Skeletal muscle tissue (tissue), 4 donors: Measurements from ENCODE around the gene TTC28. TPM values are rescaled to one million over a fixed set of nuclear protein-coding genes. Genes with fewer than 3 reads are reported as not detected.
"Not testable (repeated sequence)": the region's sequence is repeated elsewhere in the genome, so short reads cannot be mapped to it uniquely, and the experiment has no call there.

Experiments
- H3K27ac ChIP-seq: one replicate; pipeline ENCODE4 v1.7.0; 2013; ENCODE audit warnings: mild to moderate bottlenecking, low read depth, low read length, inconsistent platforms
- H3K27me3 ChIP-seq, 3 donors: one replicate each; pipeline ENCODE4 v1.7.0; 2013; ENCODE audit warnings: low read length in 3 of 3; ENCODE audit not compliant: control insufficient read depth in 3 of 3, insufficient read depth in 3 of 3
- H3K36me3 ChIP-seq, 3 donors: one replicate each; pipeline ENCODE4 v1.7.0; 2013; ENCODE audit warnings: low read length in 3 of 3; ENCODE audit not compliant: control insufficient read depth in 3 of 3, insufficient read depth in 3 of 3
- H3K4me1 ChIP-seq, 3 donors: one replicate each; pipeline ENCODE4 v1.7.0; 2013; ENCODE audit warnings: low read length in 3 of 3, mild to moderate bottlenecking in 3 of 3; ENCODE audit not compliant: control insufficient read depth in 3 of 3, insufficient read depth in 3 of 3
- H3K4me3 ChIP-seq, 3 donors: one replicate each; pipeline ENCODE4 v1.7.0; 2013; ENCODE audit warnings: low read length in 3 of 3
- H3K9ac ChIP-seq, 3 donors: one replicate each; pipeline ENCODE4 v1.7.0; 2013; ENCODE audit warnings: low read length in 3 of 3, mild to moderate bottlenecking in 3 of 3, moderate library complexity in 2 of 3, low read depth in 1 of 3
- H3K9me3 ChIP-seq, 3 donors: one replicate each; pipeline ENCODE4 v1.7.0; 2013; ENCODE audit warnings: low read length in 3 of 3; ENCODE audit not compliant: control insufficient read depth in 3 of 3
- total RNA-seq: library from RNA; depleted of rRNA; stranded (reverse); fragments of >200 nt; gene quantifications from one replicate; pipeline ENCODE4 v1.2.3, GENCODE V29; 2014
- donor health status: Osteomylitis.

The TTC28 gene
- total RNA-seq, 1 donor from 2014 or later: 27.1 TPM

GRCh38 chr22:28097627-28098026 lies 582.0 kb downstream of the TTC28 start:
- H3K27ac ChIP-seq: no peak overlapping the region
- H3K9ac ChIP-seq: no peak overlapping the region
- no peak overlapping the region for H3K4me3 ChIP-seq
- no peaks in the 10 kb centered on the region for H3K4me1 ChIP-seq
- no peaks in the 10 kb centered on the region for H3K9me3 ChIP-seq
- H3K36me3 ChIP-seq: peaks cover 7 to 24% (median 20%) of the 10 kb centered on the region in 3 donors
- H3K27me3 ChIP-seq: no peaks in the 10 kb centered on the region

GRCh38 chr22:28096161-28096560 lies 583.5 kb downstream of the TTC28 start:
- Histone ChIP-seq H3K4me3 (no peak overlapping the region), H3K36me3 (peaks cover 7 to 29% (median 20%) of the 10 kb centered on the region in 3 donors), H3K9ac (no peak overlapping the region), H3K9me3 (no peaks in the 10 kb centered on the region), H3K4me1 (no peaks in the 10 kb centered on the region), H3K27me3 (no peaks in the 10 kb centered on the region), H3K27ac (no peak overlapping the region)

- Histone ChIP-seq H3K4me1 (no peaks in the 10 kb centered on the region), H3K36me3 (peaks cover 7 to 27% (median 20%) of the 10 kb centered on the region in 3 donors), H3K9ac (no peak overlapping the region)
Measured at GRCh38 chr22:28095316-28096095, 584.1 kb downstream of the TTC28 start.

GRCh38 chr22:28094771-28095170 lies 584.9 kb downstream of the TTC28 start:
- Histone ChIP-seq H3K4me3 (no peak overlapping the region), H3K9me3 (no peaks in the 10 kb centered on the region), H3K36me3 (peaks cover 7 to 24% (median 18%) of the 10 kb centered on the region in 3 donors), H3K27ac (no peak overlapping the region), H3K9ac (no peak overlapping the region), H3K27me3 (no peaks in the 10 kb centered on the region), H3K4me1 (no peaks in the 10 kb centered on the region)

More at GRCh38 chr22:28095316-28096095, 584.1 kb downstream of the TTC28 start:
- H3K27me3 ChIP-seq: no peaks in the 10 kb centered on the region
- H3K9me3 ChIP-seq: no peaks in the 10 kb centered on the region
- H3K27ac ChIP-seq: no peak overlapping the region
- H3K4me3 ChIP-seq: no peak overlapping the region

- Histone ChIP-seq H3K27me3 (no peaks in the 10 kb centered on the region), H3K36me3 (peaks cover 5 to 16% (median 11%) of the 10 kb centered on the region in 3 donors), H3K9me3 (no peaks in the 10 kb centered on the region), H3K4me1 (no peaks in the 10 kb centered on the region), H3K27ac (no peak overlapping the region), H3K4me3 (no peak overlapping the region), H3K9ac (no peak overlapping the region)
Measured at GRCh38 chr22:28093711-28094110, 585.9 kb downstream of the TTC28 start.

- peaks cover 3 to 9% (median 8%) of the 10 kb centered on the region in 3 donors for H3K36me3 ChIP-seq
- no peak overlapping the region for H3K4me3 ChIP-seq
- H3K27me3 ChIP-seq: no peaks in the 10 kb centered on the region
- no peaks in the 10 kb centered on the region for H3K4me1 ChIP-seq
- H3K9me3 ChIP-seq: no peaks in the 10 kb centered on the region
- H3K27ac ChIP-seq: no peak overlapping the region
- H3K9ac ChIP-seq: no peak overlapping the region
Measured at GRCh38 chr22:28091486-28091885, 588.2 kb downstream of the TTC28 start.

GRCh38 chr22:28089541-28089940 lies 590.1 kb downstream of the TTC28 start:
- not testable (repeated sequence) for H3K4me1 ChIP-seq, H3K36me3 ChIP-seq, H3K27me3 ChIP-seq, H3K9ac ChIP-seq, H3K27ac ChIP-seq, H3K9me3 ChIP-seq, H3K4me3 ChIP-seq

- H3K36me3 ChIP-seq: peaks cover 0 to under 1% (median 0%) of the 10 kb centered on the region in 3 donors
- H3K9ac ChIP-seq: no peak overlapping the region
- no peak overlapping the region for H3K4me3 ChIP-seq
- H3K9me3 ChIP-seq: no peaks in the 10 kb centered on the region
- no peak overlapping the region for H3K27ac ChIP-seq
- H3K4me1 ChIP-seq: peaks cover 6 to 14% (median 10%) of the 10 kb centered on the region in 3 donors
- no peaks in the 10 kb centered on the region for H3K27me3 ChIP-seq
Measured at GRCh38 chr22:28077166-28077565, 602.5 kb downstream of the TTC28 start.

- Histone ChIP-seq H3K4me3 (no peak overlapping the region), H3K9ac (no peak overlapping the region), H3K36me3 (peaks cover 0 to 3% (median 0%) of the 10 kb centered on the region in 3 donors), H3K4me1 (peaks cover 6 to 14% (median 10%) of the 10 kb centered on the region in 3 donors), H3K9me3 (no peaks in the 10 kb centered on the region), H3K27ac (no peak overlapping the region), H3K27me3 (no peaks in the 10 kb centered on the region)
Measured at GRCh38 chr22:28075358-28075981, 604.2 kb downstream of the TTC28 start.

- H3K9ac ChIP-seq: no peak overlapping the region
- no peak overlapping the region for H3K4me3 ChIP-seq
- H3K27me3 ChIP-seq: no peaks in the 10 kb centered on the region
- no peak overlapping the region for H3K27ac ChIP-seq
- H3K36me3 ChIP-seq: peaks cover 0 to 3% (median 0%) of the 10 kb centered on the region in 3 donors
- peaks cover 6 to 14% (median 10%) of the 10 kb centered on the region in 3 donors for H3K4me1 ChIP-seq
- no peaks in the 10 kb centered on the region for H3K9me3 ChIP-seq
Measured at GRCh38 chr22:28074526-28074925, 605.1 kb downstream of the TTC28 start.
